KMS-11 (cell line): ENCODE measurements around the gene ASCC3.

Experiments used
- H2AFZ ChIP-seq: fragments of 200-600 bp; sonication (generic); 2 replicates; pipeline ENCODE4 v1.6.1; 2016; ENCODE audit warnings: antibody characterized with exemption, mixed run types, low read depth
- H3K27ac ChIP-seq: fragments of 200-600 bp; sonication (generic); 2 replicates; pipeline ENCODE4 v1.6.1; 2016; ENCODE audit warnings: mild to moderate bottlenecking, mixed run types
- H3K27me3 ChIP-seq: fragments of 200-600 bp; sonication (generic); 2 replicates; pipeline ENCODE4 v1.6.1; 2017; ENCODE audit warnings: mild to moderate bottlenecking, low read depth, mixed run types, moderate library complexity; ENCODE audit not compliant: insufficient read depth
- H3K36me3 ChIP-seq: fragments of 200-600 bp; sonication (generic); 2 replicates; pipeline ENCODE4 v1.6.1; 2017; ENCODE audit warnings: mild to moderate bottlenecking, mixed run types; ENCODE audit not compliant: insufficient read depth
- H3K4me1 ChIP-seq: fragments of 200-600 bp; sonication (generic); 2 replicates; pipeline ENCODE4 v1.6.1; 2016; ENCODE audit warnings: mild to moderate bottlenecking, low read depth, mixed run types; ENCODE audit not compliant: poor library complexity, severe bottlenecking
- H3K4me2 ChIP-seq: fragments of 200-600 bp; sonication (generic); 2 replicates; pipeline ENCODE4 v1.7.0; 2016; ENCODE audit warnings: mild to moderate bottlenecking, mixed run types
- H3K4me3 ChIP-seq: fragments of 200-600 bp; sonication (generic); IDR thresholded peaks from 2 replicates; pipeline ENCODE4 v1.6.1; 2017; ENCODE audit warnings: low read depth, low read length, mixed read lengths; ENCODE audit not compliant: insufficient read depth
- H3K79me2 ChIP-seq: fragments of 200-600 bp; sonication (generic); 2 replicates; pipeline ENCODE4 v1.6.1; 2016; ENCODE audit warnings: low read depth, mixed run types; ENCODE audit not compliant: insufficient read depth
- H3K9ac ChIP-seq: fragments of 200-600 bp; sonication (generic); 2 replicates; pipeline ENCODE4 v1.6.1; 2016; ENCODE audit warnings: mild to moderate bottlenecking, mixed run types
- H4K20me1 ChIP-seq: fragments of 200-600 bp; sonication (generic); 2 replicates; pipeline ENCODE4 v1.6.1; 2016; ENCODE audit warnings: mild to moderate bottlenecking, mixed run types; ENCODE audit not compliant: insufficient read depth
- TF ChIP-seq, protein P1 (sequence below): fragments of 200-600 bp; sonication (generic); conservative IDR thresholded peaks from 2 replicates; pipeline ENCODE4 v1.6.1; 2017; ENCODE audit warnings: low read depth, mild to moderate bottlenecking, antibody characterized with exemption, low read length, moderate library complexity, mixed read lengths

ASCC3 gene

DNA sequence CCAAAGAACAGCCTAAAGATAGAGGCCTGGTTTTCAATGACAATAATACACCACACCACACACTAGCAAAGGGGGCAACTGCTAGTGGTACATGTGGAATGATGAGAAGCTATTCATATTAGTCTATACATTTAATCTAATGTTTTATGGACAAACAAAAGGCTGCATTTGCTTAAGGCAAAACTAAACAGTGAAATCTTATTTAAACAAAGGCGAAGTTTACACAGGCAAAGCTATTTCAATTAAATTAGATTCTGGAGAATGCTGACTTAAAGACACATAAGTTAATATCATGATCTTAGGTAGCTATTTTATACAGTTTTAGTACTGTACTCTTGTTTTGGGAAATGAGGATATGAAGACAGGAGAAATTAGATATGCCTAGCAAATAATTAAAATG is 362.5 kb downstream of the ASCC3 start:
- no peaks in the 10 kb centered on the region for H3K4me1 ChIP-seq
- TF ChIP-seq, protein P1, sequence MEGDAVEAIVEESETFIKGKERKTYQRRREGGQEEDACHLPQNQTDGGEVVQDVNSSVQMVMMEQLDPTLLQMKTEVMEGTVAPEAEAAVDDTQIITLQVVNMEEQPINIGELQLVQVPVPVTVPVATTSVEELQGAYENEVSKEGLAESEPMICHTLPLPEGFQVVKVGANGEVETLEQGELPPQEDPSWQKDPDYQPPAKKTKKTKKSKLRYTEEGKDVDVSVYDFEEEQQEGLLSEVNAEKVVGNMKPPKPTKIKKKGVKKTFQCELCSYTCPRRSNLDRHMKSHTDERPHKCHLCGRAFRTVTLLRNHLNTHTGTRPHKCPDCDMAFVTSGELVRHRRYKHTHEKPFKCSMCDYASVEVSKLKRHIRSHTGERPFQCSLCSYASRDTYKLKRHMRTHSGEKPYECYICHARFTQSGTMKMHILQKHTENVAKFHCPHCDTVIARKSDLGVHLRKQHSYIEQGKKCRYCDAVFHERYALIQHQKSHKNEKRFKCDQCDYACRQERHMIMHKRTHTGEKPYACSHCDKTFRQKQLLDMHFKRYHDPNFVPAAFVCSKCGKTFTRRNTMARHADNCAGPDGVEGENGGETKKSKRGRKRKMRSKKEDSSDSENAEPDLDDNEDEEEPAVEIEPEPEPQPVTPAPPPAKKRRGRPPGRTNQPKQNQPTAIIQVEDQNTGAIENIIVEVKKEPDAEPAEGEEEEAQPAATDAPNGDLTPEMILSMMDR, result no peak
- H3K4me2 ChIP-seq, result no peak overlapping the region
- no peak overlapping the region for H3K27ac ChIP-seq
- H3K27me3 ChIP-seq, result no peaks in the 10 kb centered on the region
- no peak overlapping the region for H3K4me3 ChIP-seq
- no peak overlapping the region for H2AFZ ChIP-seq
- no peaks in the 10 kb centered on the region for H3K79me2 ChIP-seq
- no peak overlapping the region for H3K9ac ChIP-seq
- H4K20me1 ChIP-seq, result no peaks in the 10 kb centered on the region
- no peaks in the 10 kb centered on the region for H3K36me3 ChIP-seq

- TF ChIP-seq, protein P1, result no peak
- H3K9ac ChIP-seq, result no peak overlapping the region
- H3K27me3 ChIP-seq, result no peaks in the 10 kb centered on the region
- no peak overlapping the region for H3K27ac ChIP-seq
- no peak overlapping the region for H3K4me2 ChIP-seq
- H3K4me1 ChIP-seq, result no peaks in the 10 kb centered on the region
- no peak overlapping the region for H2AFZ ChIP-seq
- no peaks in the 10 kb centered on the region for H3K79me2 ChIP-seq
- H4K20me1 ChIP-seq, result no peaks in the 10 kb centered on the region
- no peaks in the 10 kb centered on the region for H3K36me3 ChIP-seq
- no peak overlapping the region for H3K4me3 ChIP-seq
Measured at GRCh38 chr6:100517633-100518032, 363.5 kb downstream of the ASCC3 start.

- Histone ChIP-seq H3K27me3 (no peaks in the 10 kb centered on the region), H4K20me1 (no peaks in the 10 kb centered on the region), H3K36me3 (no peaks in the 10 kb centered on the region), H3K4me2 (no peak overlapping the region), H3K79me2 (no peaks in the 10 kb centered on the region), H3K4me1 (no peaks in the 10 kb centered on the region), H3K9ac (no peak overlapping the region), H2AFZ (no peak overlapping the region), H3K27ac (no peak overlapping the region), H3K4me3 (no peak overlapping the region)
- TF ChIP-seq, protein P1, result no peak
Measured at GRCh38 chr6:100517106-100517505, 364.0 kb downstream of the ASCC3 start.

DNA sequence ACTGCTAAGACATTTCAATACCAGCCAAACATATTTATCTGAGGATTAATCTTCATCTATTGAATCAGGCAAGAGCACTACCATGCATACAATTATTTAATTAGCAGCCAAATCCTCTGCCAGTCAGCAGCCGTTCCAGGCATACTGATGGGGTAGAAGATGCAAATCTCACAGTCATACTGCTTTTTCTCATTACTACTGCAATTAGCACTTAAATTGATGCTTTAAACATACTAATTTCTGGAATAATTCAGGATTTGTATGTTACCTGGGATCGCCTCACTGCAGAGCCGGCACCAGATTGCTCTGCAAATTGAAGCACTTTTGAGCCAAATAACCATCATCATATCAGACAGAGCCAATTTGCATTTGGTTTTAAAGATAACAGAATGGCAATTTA is 366.5 kb downstream of the ASCC3 start:
- Histone ChIP-seq H3K79me2 (no peaks in the 10 kb centered on the region), H3K27me3 (no peaks in the 10 kb centered on the region), H2AFZ (no peak overlapping the region), H3K4me1 (no peaks in the 10 kb centered on the region), H3K4me3 (no peak overlapping the region), H3K9ac (no peak overlapping the region), H3K27ac (no peak overlapping the region), H3K4me2 (no peak overlapping the region), H4K20me1 (no peaks in the 10 kb centered on the region), H3K36me3 (no peaks in the 10 kb centered on the region)
- TF ChIP-seq, protein P1, result no peak
